ENCODE data around the gene NCKAP5.

NCKAP5 gene

DNA sequence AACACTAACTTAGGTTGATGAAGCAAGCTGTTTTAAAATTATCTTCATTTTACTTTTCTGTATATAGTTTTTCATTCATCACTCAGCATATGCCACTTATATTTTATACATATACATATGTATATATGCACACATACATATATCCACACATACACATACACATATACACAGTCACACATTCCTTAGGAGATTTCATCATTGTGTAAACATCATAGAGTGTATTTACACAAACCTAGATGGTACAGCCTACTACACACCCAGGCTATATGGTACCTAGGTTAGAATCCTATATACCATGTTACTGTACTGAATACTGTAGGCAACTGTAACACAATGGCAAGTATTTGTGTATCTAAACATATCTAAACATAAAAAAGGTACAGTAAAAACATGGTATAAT is 602.8 kb downstream of the NCKAP5 start:
- no peak for DNase-seq

GRCh38 chr2:132963161-132963560 is 605.1 kb downstream of the NCKAP5 start:
- DNase-seq = no peak

- DNase-seq = no peak
Measured at GRCh38 chr2:132958887-132959286, 609.4 kb downstream of the NCKAP5 start.

DNA sequence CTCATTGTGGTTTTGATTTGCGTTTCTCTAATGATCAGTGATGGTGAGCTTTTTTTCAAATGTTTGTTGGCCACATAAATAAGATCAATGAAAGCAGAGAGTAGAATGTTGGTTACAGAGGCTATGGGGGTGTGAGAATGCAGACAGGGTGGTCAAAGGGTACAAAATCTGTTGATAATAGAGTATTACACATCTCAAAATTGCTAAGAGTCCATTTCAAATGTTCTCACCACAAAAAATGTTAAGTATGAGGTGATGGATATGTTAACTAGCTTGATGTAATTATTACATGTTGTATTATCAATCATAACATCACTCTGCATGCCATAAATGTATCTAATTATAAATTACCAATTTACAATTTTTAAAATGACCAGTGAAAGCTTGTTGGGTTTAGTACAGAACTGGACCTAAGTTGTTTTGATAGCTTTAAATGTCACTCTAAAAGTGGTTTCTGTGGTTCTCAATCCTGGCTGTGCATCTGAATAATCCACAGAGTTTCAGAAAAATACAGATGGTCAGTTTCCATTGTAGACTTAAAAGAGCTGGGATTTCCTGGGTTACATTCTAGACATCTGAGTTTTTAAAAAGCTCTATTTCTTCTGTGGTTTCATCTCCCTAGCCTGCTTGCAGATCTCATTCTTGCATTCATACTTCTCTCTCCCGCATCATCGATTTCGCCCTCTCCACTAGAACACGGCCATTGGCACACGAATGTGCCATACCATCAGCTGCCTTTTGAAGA is 612.2 kb downstream of the NCKAP5 start:
- DNase-seq = no peak

GRCh38 chr2:132953771-132954170 is 614.5 kb downstream of the NCKAP5 start:
- DNase-seq = no peak

DNA sequence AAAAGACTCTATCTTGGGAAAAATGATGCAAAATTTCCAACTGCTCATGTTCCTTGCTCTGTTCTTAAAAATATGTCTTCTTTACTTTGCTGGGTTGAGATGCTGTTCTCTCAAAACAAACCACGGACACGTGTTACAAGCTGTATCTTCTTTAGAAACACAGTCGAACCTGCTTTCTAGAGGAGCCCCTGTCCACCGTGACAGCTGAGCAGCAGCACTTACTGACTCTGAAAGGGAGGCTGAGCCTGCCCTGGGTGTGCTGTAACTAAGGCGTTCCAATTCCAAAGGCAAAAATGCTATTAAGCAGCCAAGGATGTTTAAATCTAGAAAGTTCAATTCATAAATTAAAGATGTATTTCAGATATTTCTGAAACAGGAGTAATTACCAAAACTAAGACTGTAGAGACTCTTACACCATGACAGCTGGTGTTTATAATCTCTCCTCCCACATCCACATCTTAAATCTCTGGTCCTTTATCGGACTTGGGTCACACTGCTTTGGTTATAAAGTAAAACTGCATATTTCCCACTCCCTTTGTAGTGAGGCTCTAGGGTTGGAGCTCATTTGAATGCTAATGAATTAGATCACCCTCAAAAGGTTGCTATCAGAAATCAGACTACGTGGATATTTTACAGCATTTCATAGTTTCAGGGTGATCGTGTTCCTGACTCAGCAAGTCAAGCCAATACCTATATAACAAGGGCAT is 617.1 kb downstream of the NCKAP5 start:
- DNase-seq = no peak

DNA sequence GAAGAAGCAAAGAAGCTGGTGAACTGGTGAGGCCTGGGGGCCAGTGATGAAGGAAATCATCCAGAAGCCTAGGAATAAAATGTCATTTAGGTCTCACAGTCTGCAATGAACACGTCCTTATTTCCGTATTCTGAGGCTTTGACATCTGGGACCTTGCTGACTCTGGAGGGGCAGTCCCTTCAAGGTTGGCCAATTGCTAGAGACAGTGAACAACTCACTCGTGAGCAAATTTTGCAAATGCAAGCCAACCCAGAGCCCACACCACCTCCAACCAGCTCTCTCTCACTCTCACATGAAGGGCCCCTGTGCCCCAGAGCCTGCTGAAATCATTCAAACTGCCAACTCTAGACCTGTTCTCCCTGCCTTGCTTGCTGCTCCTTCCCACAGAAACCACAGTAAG is 619.2 kb downstream of the NCKAP5 start:
- DNase-seq = no peak

DNA sequence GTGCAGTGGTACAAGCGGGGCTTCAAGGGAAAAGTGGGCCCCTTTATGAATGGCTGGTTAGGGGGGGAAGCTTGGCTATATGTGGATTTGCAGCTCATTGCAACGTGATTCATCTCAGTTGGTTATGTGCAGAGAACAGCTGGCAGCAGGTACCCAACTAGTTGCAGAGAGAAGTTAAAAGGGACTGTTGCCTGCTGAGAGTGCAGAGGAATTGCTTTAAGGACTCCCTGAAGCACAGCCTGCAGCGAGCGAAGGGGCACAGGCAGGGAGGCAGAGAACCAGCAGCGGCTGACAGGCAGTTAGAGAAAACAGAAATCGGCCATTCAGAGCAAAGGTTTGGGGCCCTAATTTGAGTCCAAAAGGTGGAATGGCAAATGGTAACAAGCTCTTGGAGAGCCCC is 620.1 kb downstream of the NCKAP5 start:
- DNase-seq = no peak

- no peak for DNase-seq
Measured at GRCh38 chr2:132943829-132944228, 624.4 kb downstream of the NCKAP5 start.

GRCh38 chr2:132941296-132942020 is 626.8 kb downstream of the NCKAP5 start:
- no peak for DNase-seq

GRCh38 chr2:132937629-132938028 is 630.6 kb downstream of the NCKAP5 start:
- DNase-seq = no peak

- DNase-seq = no peak
Measured at GRCh38 chr2:132936791-132937190, 631.5 kb downstream of the NCKAP5 start.

- no peak for DNase-seq
Measured at GRCh38 chr2:132936261-132936660, 632.0 kb downstream of the NCKAP5 start.

DNA sequence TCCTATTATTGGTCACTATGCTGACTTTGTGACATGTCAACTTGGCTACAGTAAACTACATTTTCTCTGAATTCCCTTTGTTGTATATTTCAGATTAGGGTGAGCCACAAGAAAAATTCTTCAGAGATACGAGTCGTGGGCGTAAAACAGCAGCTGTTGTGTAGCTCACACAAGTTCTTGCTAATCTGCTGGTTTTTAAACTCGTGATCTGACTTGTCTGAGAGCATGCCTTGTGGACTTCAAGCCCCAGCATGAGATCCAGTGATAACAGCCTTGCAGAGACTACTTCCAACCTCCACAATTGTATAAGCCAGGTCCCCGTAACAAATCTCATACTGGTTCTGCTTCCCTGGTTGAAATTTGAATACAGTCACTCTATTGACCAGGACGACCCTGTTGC is 638.5 kb downstream of the NCKAP5 start:
- no peak for DNase-seq

GRCh38 chr2:132923787-132924186 is 644.5 kb downstream of the NCKAP5 start:
- DNase-seq = no peak

GRCh38 chr2:132915812-132916549 is 652.3 kb downstream of the NCKAP5 start:
- DNase-seq = no peak

DNA sequence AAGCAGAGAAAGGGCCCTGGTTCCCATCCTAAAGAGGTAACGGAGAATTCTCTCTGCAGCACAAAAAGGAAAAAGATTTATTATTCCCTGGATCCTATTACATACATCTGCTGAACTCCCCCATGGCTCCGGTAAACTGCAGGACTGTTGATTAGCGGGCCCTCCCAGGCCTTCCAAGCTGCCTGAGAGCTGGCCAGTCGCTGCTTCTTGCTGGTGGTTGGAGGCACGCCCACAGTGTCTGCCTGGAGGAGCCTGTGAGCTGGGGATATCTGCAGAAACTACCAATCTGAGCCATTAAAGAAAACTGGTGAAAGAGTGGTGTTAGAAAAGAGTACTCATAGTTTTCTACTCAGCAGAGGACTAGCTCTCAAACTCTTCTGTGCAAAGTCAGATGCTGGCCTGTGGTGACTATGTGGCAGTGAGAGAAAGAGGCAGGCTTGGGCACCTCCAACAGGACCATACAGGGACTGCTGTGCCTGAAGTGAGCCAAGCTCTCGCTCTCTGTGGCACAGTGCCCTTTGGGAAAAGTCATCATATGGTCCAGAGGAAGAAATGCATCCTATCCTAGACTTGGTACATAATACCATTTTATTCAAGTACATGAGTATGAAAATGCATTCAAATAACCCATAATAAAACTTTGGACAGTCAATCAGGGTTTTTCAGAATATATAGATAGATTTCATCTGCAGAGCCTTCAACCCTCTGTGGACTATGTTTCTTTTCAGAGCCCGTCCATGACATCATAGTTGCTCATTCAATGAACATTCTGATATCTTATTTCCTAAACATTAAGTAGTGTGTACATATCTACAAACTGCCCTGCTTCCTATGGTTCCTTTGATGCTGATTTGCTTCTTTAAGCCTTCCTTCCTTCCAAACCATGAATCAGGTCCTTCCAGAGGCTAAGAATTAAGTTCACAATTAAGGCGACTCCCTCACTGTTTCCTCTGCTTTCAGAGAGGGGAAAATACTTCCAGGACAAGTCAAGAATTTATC is 656.2 kb downstream of the NCKAP5 start:
- no peak for DNase-seq

- DNase-seq = no peak
Measured at GRCh38 chr2:132910432-132910831, 657.8 kb downstream of the NCKAP5 start.

- no peak for DNase-seq
Measured at GRCh38 chr2:132909427-132909826, 658.8 kb downstream of the NCKAP5 start.

DNA sequence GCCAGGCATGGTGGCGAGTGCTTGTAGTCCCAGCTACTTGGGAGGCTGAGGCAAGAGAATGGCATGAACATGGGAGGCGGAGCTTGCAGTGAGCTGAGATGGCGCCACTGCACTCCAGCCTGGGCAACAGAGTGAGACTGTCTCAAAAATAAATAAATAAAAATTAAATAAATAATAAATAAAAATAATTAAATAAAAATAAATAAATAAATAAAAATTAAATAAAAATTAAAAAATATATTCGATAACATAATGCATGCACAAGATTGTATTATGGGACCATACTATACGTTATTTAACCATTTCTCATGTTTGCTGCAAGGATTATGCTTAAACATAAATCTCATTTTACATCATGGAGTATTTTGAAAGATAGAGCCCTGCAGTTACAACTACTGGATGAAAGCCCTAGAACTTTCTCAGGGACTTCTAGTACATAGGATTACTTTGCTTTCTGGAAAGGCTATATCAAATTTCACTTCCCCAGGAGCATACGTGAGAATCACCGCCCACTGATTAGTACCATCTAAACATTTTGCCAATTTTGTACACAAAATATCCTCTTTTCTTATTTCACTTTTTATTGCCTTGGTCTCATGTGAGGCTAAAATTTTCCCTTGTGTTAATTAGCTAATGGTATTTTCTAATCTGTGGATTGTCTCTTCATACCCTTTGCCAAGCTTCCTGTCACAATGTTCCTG is 664.0 kb downstream of the NCKAP5 start:
- DNase-seq = no peak

GRCh38 chr2:132902626-132903025 is 665.6 kb downstream of the NCKAP5 start:
- DNase-seq = no peak
